ENCODE results near the gene EID2.

DNA sequence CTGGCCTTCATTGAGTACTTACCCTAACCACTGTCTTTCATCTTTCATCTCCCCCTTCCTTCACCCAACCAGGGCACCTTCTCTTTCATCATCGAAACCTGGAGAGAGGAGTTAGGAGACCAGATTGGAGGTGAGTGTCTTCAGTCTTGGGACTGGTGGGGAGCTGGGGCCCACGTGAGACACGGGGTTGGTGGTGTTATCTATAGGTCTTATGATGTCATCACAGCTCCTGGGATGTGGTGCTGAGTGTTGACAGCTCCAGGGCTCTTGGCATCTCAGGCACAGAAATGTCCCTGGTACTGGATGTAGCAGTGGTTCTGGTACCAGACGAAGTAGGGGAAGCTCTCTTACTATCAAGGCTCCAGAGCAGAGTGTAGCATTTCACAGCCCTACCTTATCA is 39.4 kb downstream of the EID2 start:
- TF ChIP-seq CTCF (optimal IDR thresholded peaks at IDR 0.05 in 1 of 3, IDR thresholded peaks at IDR 0.05 in 1 of 3, conservative IDR thresholded peaks at IDR 0.05 in 1 of 3; ENCODE audit: extremely low read depth in 1 of 3, insufficient read depth in 2 of 3, low read length in 3 of 3) (no peak), EZH2 (IDR thresholded peaks at IDR 0.05; ENCODE audit: low read length) (no peak)
